Endothelial cell of umbilical vein (primary cell): ENCODE measurements around the gene GRK5.

Experiments
- CTCF ChIP-seq, 2 donors: IDR thresholded peaks; 1 replicate in 1 of 2; 2 replicates in 1 of 2; pipeline ENCODE4 v1.5.1; 2011; ENCODE audit warnings: low read length in 2 of 2, mild to moderate bottlenecking in 2 of 2, moderate library complexity in 2 of 2, control low read depth in 1 of 2, inconsistent platforms in 1 of 2, low read depth in 1 of 2; ENCODE audit not compliant: insufficient read depth in 1 of 2; ENCODE audit errors: extremely low read depth in 1 of 2
- EZH2 ChIP-seq: IDR thresholded peaks from 2 replicates; pipeline ENCODE4 v1.6.1; 2012; ENCODE audit warnings: borderline replicate concordance, low read depth, mild to moderate bottlenecking, moderate library complexity, low read length, inconsistent platforms; ENCODE audit not compliant: severe bottlenecking
- GATA2 ChIP-seq: IDR thresholded peaks from 2 replicates; pipeline ENCODE4 v1.7.0; 2011; ENCODE audit warnings: low read depth, mild to moderate bottlenecking, moderate library complexity, mixed read lengths, low read length; ENCODE audit not compliant: insufficient read length, insufficient read depth
- JUN ChIP-seq: IDR thresholded peaks from 2 replicates; pipeline ENCODE4 v1.6.1; 2011; ENCODE audit warnings: borderline replicate concordance, low read depth; ENCODE audit not compliant: insufficient read length, insufficient read depth
- MAX ChIP-seq: IDR thresholded peaks from 2 replicates; pipeline ENCODE4 v1.6.1; 2011; ENCODE audit not compliant: insufficient read depth, insufficient read length
- MYC ChIP-seq: IDR thresholded peaks from one replicate; pipeline ENCODE4 v1.6.1; 2011; ENCODE audit warnings: mild to moderate bottlenecking, low read depth, low read length
- POLR2A ChIP-seq: IDR thresholded peaks from 2 replicates; pipeline ENCODE4 v1.6.1; 2012; ENCODE audit warnings: low read depth, mild to moderate bottlenecking, control low read depth, low read length
- POLR2AphosphoS5 ChIP-seq: IDR thresholded peaks from 2 replicates; pipeline ENCODE4 v1.6.1; 2012; ENCODE audit warnings: low read depth, mild to moderate bottlenecking, control low read depth, low read length, moderate library complexity; ENCODE audit not compliant: insufficient read depth

DNA sequence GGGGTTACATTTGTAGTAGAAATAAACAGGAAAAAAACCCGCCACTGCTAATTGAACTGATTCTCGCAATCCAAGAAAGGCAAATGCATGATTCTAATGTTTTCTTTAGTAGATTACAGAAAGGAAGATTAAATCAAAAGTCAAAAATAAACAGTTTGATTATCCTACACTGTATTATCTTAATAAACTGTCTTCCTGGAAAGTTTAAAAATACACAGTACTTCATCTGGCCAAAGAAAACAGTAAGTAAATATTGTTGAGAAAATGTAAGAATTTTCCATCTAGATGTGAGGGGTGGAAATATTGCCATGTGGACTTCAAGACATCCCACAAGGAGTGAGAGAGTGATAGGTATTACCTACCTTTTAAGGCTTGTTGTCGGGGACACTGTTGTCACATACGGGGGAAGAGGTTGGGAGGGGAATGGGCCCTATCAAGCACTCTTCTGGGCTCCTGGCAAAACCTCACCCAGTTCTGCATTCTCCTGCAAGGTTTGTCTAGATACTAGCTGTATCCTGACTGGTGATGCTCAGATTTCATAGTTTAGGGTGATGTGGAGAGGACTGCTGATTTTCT lies 17.8 kb downstream of the GRK5 start:
- no peak for TF ChIP-seq POLR2AphosphoS5
- no peak for TF ChIP-seq POLR2A
- no peak for TF ChIP-seq MYC
- no peak for TF ChIP-seq GATA2
- TF ChIP-seq CTCF (IDR thresholded peaks at IDR 0.05; ENCODE audit: extremely low read depth in 1 of 2, insufficient read depth in 1 of 2, low read depth in 1 of 2, low read length in 2 of 2) = no peak
- no peak for TF ChIP-seq EZH2
- no peak for TF ChIP-seq JUN
- no peak for TF ChIP-seq MAX
